8988T (cell line): Measurements from ENCODE around the gene NOLC1.

Experiments used
- DNase-seq: peaks from one replicate; pipeline ENCODE4 v3.0.0; 2011

The NOLC1 gene

GRCh38 chr10:102122450-102122849 lies 29.7 kb upstream of the NOLC1 start:
- DNase-seq, result no peak

DNA sequence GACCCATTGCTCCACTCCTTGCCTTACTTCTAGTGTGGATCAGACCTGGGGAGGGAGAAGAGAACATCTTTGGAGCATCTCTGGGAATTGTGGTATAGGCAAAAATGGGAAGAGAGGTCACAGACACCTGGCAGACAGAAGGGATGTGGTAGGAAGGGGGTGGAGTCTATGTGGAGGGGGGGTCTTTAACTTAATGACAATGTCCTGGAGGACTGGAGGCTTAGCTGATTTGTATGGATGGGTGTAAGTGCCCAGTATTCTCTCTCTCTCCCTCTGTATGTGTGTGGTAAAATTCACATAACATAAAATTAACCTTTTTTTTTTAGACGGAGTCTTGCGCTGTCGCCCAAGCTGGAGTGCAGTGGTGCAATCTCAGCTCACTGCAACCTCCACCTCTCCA lies 29.0 kb upstream of the NOLC1 start:
- no peak for DNase-seq

GRCh38 chr10:102131286-102132170 lies 20.7 kb upstream of the NOLC1 start:
- DNase-seq, result no peak

- no peak for DNase-seq
Measured at GRCh38 chr10:102132193-102132562, 20.0 kb upstream of the NOLC1 start.

DNA sequence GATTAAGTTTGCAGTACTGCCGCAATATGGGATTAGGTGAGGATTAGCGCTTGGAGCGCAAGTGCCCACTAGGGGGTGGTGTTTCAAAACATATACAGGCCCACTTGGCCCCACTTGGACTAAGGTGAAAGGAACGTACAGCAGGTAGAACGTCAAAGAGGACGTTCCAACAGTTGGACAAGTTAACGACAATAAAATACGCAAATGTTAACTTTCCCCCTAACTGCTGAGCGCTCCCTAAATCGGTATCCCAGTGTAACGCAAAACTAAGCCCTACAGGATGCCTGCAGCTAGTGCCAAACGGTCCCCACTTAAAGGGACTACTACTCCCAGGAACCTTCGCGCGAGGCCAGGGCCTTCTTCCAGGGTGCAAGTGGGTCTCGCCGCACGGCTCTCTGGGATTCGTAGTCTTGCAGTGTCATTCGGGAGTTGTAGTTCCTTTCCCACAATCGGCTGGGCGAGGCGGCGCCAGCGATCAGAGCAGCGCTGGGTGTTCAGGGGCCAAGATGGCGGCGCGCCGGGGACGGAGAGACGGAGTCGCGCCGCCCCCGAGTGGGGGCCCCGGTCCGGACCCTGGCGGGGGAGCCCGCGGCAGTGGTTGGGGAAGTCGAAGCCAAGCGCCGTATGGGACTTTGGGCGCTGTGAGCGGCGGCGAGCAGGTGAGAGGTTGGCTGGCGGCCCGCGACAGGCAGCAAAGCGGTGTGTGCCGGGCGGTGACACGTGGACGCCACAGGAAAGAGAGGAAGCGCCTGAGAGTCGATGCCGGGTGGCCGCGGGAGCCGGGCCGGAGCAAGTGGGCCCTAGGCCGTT lies 19.4 kb upstream of the NOLC1 start, which contains the start of gene PPRC1:
Gene PPRC1, plus strand, starts transcription at position 478 of the 810 bp plus-strand sequence. Its CDS starts 29 bp downstream, at position 507.
- peak; percentile 95 for DNase-seq

DNA sequence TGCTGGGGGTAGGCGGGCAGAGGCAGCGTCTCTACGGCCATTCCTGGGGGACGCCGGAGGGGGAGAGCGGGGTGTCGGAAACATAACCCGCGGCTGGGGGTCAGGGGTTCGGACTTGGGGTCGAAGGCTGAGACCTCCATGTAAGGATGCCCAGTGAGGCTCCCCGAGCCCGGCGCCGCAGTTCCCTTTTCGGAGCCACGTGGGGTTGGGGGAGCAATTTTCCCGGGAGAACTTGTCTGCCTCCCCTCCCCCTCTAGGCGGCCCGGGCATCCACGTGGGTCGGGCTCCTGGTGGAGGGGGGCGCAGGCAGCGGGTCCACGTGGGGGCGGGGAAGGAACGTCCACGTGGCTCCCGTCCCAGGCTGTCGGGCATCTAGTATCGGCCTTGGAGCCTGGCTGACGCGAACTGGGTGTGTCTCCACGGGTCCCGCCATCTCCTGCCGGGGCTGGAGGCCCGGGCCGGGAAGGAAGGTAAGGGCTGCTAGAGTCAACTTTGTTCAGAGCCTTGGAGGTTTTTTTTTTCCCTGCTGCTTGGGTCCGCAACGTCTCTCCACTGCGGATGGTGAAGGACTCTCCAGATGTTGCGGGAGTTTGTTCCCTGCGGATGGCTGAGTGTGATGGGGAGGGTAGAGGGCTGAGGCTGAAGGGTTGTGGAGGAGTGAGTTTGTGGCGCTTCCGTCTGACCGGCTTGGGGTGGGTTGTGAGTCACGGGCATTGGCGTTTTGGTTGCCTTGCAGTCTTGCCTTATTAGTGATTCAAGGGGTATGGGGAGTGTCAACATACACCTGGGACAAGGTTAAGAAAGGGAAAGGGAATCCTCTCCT lies 18.6 kb upstream of the NOLC1 start:
- peak; percentile 65 for DNase-seq

DNA sequence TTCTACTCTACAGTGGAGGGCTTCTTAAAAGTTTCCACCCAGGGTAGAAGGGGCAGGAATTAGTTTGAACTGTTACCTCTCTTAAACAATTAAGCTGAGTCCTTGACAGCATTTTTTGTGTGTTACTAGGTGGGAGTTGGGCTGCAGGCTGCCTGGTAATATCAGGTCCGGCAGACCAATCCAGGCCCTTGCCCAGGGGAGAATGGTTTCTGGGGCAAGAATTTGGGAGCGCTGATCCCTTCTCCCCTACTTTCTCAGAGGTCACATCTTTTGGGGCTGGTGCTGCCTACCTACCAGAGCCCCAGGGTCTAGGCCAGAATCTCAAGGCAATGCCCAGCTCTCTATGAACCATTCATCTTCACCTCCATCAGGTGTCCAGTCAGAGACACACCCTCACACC lies 17.8 kb upstream of the NOLC1 start:
- no peak for DNase-seq

DNA sequence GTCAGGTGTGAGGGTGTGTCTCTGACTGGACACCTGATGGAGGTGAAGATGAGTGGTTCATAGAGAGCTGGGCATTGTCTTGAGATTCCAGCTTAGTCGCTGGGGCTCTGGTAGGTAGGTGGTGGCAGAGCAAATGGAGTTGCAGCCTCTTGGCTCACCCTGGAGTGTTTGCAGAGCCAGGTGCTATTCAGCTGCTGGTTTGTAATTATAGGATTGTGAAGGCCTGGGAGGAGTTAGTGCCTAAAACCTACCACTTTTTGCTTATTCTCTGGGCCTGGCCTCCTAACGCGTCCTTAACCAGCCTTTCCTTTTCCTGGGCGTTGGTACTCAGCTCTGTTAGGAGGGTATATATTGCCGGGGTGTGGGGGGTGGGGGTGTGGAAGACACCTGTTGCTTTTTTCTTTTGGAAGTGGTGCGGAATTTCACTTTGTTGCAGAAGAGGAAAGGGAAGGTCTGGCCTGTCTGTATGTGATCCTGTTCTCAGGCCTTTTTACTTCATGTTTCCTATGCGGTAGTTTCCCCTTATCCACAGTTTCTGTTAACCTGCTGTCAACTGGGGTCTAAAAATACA lies 16.1 kb upstream of the NOLC1 start:
- no peak for DNase-seq

DNA sequence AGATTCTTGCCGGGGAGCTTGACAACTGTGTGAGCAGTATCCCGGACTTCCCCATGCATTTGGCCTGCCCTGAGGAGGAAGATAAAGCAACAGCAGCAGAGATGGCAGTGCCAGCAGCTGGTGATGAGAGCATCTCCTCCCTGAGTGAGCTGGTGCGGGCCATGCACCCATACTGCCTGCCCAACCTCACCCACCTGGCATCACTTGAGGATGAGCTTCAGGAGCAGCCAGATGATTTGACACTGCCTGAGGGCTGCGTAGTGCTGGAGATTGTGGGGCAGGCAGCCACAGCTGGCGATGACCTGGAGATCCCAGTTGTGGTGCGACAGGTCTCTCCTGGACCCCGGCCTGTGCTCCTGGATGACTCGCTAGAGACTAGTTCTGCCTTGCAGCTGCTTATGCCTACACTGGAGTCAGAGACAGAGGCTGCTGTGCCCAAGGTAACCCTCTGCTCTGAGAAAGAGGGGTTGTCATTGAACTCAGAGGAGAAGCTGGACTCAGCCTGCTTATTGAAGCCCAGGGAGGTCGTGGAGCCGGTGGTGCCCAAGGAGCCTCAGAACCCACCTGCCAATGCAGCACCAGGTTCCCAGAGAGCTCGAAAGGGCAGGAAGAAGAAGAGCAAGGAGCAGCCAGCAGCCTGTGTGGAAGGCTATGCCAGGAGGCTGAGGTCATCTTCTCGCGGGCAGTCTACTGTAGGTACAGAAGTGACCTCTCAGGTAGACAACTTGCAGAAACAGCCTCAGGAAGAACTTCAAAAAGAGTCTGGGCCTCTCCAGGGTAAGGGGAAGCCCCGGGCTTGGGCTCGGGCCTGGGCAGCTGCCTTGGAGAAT lies 12.7 kb upstream of the NOLC1 start:
- DNase-seq, result no peak

- DNase-seq, result no peak
Measured at GRCh38 chr10:102140218-102140617, 12.0 kb upstream of the NOLC1 start.

DNA sequence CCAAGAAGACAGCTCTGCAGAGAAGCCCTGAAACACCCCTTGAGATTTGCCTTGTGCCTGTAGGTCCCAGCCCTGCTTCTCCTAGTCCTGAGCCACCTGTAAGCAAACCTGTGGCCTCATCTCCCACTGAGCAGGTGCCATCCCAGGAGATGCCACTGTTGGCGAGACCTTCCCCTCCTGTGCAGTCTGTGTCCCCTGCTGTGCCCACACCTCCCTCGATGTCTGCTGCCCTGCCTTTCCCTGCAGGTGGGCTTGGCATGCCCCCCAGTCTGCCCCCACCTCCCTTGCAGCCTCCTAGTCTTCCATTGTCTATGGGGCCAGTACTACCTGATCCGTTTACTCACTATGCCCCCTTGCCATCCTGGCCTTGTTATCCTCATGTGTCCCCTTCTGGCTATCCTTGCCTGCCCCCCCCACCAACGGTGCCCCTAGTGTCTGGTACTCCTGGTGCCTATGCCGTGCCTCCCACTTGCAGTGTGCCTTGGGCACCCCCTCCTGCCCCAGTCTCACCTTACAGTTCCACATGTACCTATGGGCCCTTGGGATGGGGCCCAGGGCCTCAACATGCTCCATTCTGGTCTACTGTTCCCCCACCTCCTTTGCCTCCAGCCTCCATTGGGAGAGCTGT lies 11.2 kb upstream of the NOLC1 start:
- no peak for DNase-seq

DNA sequence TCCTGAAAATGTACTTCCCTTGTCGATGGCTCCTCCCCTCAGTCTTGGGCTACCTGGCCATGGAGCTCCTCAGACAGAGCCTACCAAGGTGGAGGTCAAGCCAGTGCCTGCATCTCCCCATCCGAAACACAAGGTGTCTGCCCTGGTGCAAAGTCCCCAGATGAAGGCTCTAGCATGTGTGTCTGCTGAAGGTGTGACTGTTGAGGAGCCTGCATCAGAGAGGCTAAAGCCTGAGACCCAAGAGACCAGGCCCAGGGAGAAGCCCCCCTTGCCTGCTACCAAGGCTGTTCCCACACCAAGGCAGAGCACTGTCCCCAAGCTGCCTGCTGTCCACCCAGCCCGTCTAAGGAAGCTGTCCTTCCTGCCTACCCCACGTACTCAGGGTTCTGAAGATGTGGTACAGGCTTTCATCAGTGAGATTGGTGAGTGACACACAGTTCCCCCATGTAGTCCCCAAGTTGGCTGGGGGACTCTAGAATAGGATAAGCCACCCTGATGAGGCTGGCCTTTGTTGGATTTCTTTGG lies 10.5 kb upstream of the NOLC1 start:
- no peak for DNase-seq

- DNase-seq, result no peak
Measured at GRCh38 chr10:102146971-102147428, 5.2 kb upstream of the NOLC1 start.

DNA sequence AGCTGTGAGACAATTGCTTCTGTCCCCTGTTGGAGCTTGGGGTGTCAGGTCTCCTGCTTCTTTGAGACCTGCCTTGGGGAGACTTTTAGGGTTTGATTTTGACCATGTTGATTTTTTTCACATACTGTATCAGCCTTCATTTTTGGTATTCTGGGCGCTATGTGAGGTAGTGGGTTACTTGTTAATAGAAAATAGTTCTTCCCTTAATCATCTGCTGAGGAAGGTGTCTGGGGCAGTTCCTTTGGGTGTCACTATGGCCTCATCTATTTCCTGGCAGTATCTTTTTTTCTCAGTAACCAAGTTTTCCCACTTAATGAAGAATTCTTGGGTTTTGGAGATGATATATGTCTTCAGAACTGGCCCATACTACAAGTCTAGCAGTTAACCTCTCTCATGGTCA lies 4.6 kb upstream of the NOLC1 start:
- DNase-seq, result no peak

- no peak for DNase-seq
Measured at GRCh38 chr10:102148275-102148674, 3.9 kb upstream of the NOLC1 start.

- DNase-seq, result no peak
Measured at GRCh38 chr10:102150970-102151773, 1.0 kb upstream of the NOLC1 start.

DNA sequence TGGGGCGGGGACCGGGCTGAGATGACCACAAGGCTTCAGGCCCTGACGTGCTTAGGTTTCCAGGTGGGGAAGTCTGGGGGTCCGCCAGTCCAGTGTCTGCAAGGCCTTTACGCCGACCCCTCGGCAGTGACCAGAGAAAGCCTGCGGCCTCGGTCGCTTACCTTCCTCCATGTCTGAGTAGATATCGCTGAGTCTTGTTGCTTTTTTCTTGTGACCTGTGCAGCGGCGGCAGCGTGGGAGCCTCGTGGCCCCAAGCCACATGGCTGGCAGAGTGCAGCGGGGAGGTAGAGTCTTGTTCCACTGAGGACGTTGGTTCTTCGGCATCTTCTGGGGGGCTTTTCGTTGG lies 329 bp downstream of the NOLC1 start:
- no peak for DNase-seq

- DNase-seq, result no peak
Measured at GRCh38 chr10:102153093-102153620, 968 bp downstream of the NOLC1 start.

DNA sequence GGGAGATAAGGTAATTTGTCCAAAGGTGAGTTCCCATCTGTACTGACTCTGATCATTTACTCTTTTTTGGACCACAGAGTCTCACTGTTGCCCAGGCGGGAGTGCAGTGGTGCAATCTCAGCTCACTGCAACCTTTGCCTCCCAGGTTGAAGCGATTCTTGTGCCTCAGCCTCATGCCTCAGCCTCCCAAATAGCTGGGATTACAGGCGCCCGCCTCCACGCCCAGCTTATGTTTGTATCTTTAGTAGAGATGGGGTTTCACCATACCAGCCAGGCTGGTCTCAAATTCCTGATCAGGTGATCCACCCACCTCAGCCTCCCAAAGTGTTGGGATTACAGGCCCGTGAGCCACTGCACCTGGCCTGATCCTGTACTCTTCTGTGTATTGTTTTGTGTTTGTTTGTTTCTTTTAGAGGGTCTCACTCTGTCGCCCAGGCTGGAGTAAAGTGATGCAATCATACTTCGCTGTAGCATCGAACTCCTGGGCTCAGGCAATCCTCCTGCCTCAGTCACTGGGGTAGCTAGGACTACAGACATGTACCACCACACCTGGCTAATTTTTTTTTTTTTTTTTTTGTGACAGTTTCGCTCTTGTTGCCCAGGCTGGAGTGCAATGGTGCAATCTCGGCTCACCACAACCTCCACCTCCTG lies 2.4 kb downstream of the NOLC1 start:
- no peak for DNase-seq
